Smooth muscle cell of the coronary artery (primary cell): ENCODE results near the gene CCDC91. TPM values are rescaled to one million over a fixed set of nuclear protein-coding genes. Genes with fewer than 3 reads are reported as not detected.

Experiments used
- total RNA-seq: library from RNA; depleted of rRNA; stranded (reverse); fragments of >200 nt; gene quantifications from 2 replicates; pipeline ENCODE4 v1.2.3, GENCODE V29; 2014; ENCODE audit warnings: low replicate concordance

Gene CCDC91, protein sequence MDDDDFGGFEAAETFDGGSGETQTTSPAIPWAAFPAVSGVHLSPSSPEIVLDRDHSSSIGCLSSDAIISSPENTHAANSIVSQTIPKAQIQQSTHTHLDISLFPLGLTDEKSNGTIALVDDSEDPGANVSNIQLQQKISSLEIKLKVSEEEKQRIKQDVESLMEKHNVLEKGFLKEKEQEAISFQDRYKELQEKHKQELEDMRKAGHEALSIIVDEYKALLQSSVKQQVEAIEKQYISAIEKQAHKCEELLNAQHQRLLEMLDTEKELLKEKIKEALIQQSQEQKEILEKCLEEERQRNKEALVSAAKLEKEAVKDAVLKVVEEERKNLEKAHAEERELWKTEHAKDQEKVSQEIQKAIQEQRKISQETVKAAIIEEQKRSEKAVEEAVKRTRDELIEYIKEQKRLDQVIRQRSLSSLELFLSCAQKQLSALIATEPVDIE
- total RNA-seq = 16.4 and 28.0 TPM in 2 replicates

DNA sequence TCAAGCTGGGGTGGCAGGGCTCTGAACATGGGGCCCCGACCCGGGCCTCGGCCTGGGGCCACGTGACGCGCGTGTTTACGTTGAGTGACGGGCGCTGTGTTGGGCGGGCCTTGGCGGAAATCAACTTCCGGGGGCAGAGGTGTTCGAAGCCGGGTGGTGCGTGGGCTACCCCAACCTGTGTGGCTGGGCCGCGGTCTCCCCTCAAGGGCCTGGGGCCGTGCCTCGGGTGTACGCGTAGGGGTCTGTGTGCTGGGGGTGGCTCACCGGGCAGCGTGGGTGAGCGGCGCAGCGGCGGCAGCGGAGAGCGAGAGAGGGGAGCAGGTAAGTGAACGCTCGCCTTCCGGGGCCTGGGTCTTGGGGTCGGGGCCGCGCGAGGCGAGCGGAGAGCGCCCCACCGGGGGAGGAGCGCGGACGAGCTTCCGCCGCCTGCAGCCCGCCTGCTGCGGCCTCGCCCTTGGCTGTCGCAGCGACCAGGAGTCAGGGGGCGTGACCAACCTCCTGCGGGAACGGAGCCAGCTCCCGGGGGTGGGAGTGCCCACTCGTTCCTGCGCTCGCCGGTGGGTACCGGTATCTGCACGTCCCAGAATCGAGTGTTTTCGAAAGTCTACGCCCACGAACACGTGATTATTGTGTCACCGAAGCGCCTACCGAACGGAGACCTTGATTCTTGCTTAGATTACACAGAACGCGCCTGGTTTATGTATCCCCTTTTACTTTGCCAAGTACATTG lies at the start of gene CCDC91:
TSS of gene CCDC91 (plus strand) at position 136 of the 730 bp plus-strand sequence. CDS start 66,760 bp downstream, outside the sequence.

Other genes starting within 250 kb of the CCDC91 start
- 0.83 and 2.0 TPM in 2 replicates for gene PTHLH, start 217.7 kb upstream of the CCDC91 start, total RNA-seq